ENCODE results near the gene BEGAIN.

DNA sequence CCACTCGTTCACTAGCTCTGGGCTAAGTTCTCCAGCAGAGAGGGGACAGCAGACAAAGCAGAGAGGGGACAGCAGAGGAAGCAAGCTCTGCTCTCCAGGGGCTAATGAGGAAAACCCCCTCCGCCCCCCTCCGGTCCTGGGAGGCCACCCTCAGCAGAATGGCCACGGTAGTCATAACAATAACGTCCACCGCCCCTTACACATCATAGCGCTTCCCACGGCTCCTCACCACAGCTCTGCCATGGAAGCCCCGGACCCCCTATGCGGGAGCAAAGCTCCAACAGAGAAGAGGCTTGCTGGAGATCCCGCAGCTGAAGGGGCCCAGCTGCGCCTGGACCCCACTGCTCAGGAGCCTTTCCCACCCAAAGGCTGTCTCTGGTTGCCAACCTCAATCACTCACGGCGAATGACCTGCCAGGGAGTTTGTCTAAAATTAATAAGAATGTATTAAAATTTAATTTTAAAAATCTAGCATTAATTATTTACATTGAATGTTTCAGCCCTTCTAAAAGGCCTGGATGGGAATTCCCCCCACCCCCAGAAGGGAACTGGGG is 17.4 kb downstream of the BEGAIN start:
- TF ChIP-seq, protein P1, sequence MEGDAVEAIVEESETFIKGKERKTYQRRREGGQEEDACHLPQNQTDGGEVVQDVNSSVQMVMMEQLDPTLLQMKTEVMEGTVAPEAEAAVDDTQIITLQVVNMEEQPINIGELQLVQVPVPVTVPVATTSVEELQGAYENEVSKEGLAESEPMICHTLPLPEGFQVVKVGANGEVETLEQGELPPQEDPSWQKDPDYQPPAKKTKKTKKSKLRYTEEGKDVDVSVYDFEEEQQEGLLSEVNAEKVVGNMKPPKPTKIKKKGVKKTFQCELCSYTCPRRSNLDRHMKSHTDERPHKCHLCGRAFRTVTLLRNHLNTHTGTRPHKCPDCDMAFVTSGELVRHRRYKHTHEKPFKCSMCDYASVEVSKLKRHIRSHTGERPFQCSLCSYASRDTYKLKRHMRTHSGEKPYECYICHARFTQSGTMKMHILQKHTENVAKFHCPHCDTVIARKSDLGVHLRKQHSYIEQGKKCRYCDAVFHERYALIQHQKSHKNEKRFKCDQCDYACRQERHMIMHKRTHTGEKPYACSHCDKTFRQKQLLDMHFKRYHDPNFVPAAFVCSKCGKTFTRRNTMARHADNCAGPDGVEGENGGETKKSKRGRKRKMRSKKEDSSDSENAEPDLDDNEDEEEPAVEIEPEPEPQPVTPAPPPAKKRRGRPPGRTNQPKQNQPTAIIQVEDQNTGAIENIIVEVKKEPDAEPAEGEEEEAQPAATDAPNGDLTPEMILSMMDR (IDR thresholded peaks at IDR 0.05): no peak
- no peak for TF ChIP-seq POLR2A (IDR thresholded peaks at IDR 0.05)
